ENCODE results near the gene STARD3. TPM values are rescaled to one million over a fixed set of nuclear protein-coding genes. Genes with fewer than 3 reads are reported as not detected.

Gene STARD3
- total and polyA plus RNA-seq, 2 of the 13 experiments (the other 11 are each of a cell fraction or from before 2014, with no cell fraction given), result 34.6 to 100 TPM

DNA sequence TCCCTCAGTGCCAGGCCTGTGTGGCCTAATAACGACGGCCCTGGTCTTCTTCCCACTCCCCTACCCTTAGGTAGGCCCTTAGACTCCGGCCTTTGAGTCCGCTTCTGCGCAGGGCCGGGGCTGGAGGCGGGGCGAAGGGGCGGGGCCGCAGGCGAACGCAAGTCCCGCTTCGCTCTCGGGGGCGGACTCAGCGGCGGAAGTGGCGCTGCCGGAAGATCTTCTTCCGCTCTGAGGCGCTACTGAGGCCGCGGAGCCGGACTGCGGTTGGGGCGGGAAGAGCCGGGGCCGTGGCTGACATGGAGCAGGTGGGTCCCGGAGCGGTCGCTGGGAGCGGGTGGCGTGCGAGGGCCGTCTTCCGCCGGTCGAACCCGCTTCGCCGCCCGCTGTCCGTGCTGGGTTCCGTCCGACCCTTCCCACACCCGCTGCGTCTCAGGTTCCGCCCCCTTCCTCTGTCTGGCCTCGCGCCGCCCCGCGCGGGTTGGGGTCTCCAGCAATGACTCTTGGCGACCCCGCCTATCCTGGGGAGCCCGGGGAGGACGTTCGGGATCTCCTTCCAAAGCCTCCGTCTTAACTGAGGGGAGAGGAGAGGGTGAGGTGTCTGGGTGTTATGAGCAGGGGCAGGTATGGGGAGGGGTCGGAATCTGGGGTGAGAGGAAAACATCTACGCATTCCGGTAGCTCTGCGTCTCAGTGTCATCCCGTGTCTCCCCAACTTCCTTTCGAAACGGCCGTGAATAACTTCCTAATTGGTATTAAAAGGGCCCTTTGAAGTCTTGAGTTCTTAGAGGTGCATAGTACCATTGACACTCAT, at the start of gene STARD3 (continued):
- TF ChIP-seq, protein P1, sequence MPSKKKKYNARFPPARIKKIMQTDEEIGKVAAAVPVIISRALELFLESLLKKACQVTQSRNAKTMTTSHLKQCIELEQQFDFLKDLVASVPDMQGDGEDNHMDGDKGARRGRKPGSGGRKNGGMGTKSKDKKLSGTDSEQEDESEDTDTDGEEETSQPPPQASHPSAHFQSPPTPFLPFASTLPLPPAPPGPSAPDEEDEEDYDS (CRISPR knock-in tag; IDR thresholded peaks at IDR 0.05), result peak; percentile 72
- TF ChIP-seq, protein P2, sequence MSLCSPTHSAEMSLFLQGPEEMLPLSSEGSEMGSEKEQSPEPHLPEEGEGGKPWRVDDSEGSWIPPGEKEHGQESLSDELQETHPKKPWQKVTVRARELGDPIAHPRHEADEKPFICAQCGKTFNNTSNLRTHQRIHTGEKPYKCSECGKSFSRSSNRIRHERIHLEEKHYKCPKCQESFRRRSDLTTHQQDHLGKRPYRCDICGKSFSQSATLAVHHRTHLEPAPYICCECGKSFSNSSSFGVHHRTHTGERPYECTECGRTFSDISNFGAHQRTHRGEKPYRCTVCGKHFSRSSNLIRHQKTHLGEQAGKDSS (CRISPR knock-in tag; IDR thresholded peaks at IDR 0.05; ENCODE audit: borderline replicate concordance, low read depth), result peak; percentile 95; the same call in 1 of the 2 replicates
- peak; percentile 74 for TF ChIP-seq AGO2 (optimal IDR thresholded peaks at IDR 0.05; ENCODE audit: low read depth, low read length)
- peak; percentile 32; the same call in 1 of the 2 replicates for TF ChIP-seq NKX3-1 (CRISPR knock-in tag; IDR thresholded peaks at IDR 0.05)
- TF ChIP-seq ZNF713 (CRISPR knock-in tag; IDR thresholded peaks at IDR 0.05), result 0 out of 2 replicates have a peak, but pooled peaks have one; percentile 48
- TF ChIP-seq, protein P3, sequence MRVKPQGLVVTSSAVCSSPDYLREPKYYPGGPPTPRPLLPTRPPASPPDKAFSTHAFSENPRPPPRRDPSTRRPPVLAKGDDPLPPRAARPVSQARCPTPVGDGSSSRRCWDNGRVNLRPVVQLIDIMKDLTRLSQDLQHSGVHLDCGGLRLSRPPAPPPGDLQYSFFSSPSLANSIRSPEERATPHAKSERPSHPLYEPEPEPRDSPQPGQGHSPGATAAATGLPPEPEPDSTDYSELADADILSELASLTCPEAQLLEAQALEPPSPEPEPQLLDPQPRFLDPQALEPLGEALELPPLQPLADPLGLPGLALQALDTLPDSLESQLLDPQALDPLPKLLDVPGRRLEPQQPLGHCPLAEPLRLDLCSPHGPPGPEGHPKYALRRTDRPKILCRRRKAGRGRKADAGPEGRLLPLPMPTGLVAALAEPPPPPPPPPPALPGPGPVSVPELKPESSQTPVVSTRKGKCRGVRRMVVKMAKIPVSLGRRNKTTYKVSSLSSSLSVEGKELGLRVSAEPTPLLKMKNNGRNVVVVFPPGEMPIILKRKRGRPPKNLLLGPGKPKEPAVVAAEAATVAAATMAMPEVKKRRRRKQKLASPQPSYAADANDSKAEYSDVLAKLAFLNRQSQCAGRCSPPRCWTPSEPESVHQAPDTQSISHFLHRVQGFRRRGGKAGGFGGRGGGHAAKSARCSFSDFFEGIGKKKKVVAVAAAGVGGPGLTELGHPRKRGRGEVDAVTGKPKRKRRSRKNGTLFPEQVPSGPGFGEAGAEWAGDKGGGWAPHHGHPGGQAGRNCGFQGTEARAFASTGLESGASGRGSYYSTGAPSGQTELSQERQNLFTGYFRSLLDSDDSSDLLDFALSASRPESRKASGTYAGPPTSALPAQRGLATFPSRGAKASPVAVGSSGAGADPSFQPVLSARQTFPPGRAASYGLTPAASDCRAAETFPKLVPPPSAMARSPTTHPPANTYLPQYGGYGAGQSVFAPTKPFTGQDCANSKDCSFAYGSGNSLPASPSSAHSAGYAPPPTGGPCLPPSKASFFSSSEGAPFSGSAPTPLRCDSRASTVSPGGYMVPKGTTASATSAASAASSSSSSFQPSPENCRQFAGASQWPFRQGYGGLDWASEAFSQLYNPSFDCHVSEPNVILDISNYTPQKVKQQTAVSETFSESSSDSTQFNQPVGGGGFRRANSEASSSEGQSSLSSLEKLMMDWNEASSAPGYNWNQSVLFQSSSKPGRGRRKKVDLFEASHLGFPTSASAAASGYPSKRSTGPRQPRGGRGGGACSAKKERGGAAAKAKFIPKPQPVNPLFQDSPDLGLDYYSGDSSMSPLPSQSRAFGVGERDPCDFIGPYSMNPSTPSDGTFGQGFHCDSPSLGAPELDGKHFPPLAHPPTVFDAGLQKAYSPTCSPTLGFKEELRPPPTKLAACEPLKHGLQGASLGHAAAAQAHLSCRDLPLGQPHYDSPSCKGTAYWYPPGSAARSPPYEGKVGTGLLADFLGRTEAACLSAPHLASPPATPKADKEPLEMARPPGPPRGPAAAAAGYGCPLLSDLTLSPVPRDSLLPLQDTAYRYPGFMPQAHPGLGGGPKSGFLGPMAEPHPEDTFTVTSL (CRISPR knock-in tag; IDR thresholded peaks at IDR 0.05; ENCODE audit: borderline replicate concordance), result peak; percentile 56
- TF ChIP-seq ZC3H13 (CRISPR knock-in tag; IDR thresholded peaks at IDR 0.05), result no peak
- TF ChIP-seq, protein P4, sequence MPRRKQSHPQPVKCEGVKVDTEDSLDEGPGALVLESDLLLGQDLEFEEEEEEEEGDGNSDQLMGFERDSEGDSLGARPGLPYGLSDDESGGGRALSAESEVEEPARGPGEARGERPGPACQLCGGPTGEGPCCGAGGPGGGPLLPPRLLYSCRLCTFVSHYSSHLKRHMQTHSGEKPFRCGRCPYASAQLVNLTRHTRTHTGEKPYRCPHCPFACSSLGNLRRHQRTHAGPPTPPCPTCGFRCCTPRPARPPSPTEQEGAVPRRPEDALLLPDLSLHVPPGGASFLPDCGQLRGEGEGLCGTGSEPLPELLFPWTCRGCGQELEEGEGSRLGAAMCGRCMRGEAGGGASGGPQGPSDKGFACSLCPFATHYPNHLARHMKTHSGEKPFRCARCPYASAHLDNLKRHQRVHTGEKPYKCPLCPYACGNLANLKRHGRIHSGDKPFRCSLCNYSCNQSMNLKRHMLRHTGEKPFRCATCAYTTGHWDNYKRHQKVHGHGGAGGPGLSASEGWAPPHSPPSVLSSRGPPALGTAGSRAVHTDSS (CRISPR knock-in tag; conservative IDR thresholded peaks at IDR 0.05), result no peak
- peak; percentile 80 for TF ChIP-seq SIN3B (IDR thresholded peaks at IDR 0.05; ENCODE audit: low read length)
- TF ChIP-seq HOXD1 (CRISPR knock-in tag; IDR thresholded peaks at IDR 0.05), result peak; percentile 92
- TF ChIP-seq, protein P5, sequence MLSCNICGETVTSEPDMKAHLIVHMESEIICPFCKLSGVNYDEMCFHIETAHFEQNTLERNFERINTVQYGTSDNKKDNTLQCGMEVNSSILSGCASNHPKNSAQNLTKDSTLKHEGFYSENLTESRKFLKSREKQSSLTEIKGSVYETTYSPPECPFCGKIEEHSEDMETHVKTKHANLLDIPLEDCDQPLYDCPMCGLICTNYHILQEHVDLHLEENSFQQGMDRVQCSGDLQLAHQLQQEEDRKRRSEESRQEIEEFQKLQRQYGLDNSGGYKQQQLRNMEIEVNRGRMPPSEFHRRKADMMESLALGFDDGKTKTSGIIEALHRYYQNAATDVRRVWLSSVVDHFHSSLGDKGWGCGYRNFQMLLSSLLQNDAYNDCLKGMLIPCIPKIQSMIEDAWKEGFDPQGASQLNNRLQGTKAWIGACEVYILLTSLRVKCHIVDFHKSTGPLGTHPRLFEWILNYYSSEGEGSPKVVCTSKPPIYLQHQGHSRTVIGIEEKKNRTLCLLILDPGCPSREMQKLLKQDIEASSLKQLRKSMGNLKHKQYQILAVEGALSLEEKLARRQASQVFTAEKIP (CRISPR knock-in tag; IDR thresholded peaks at IDR 0.05; ENCODE audit: borderline replicate concordance), result no peak
- TF ChIP-seq ZSCAN12 (CRISPR knock-in tag; IDR thresholded peaks at IDR 0.05), result peak; percentile 90; the same call in 1 of the 2 replicates
- no peak; the same call in 1 of the 2 replicates for TF ChIP-seq ZNF331 (CRISPR knock-in tag; IDR thresholded peaks at IDR 0.05)
- no peak for TF ChIP-seq FOSL1 (CRISPR knock-in tag; IDR thresholded peaks at IDR 0.05; ENCODE audit: borderline replicate concordance)
- no peak for TF ChIP-seq ZKSCAN8 (CRISPR knock-in tag; IDR thresholded peaks at IDR 0.05; ENCODE audit: borderline replicate concordance)

Data from HepG2 (cell line).